Upper lobe of left lung (tissue), 4 donors: ENCODE measurements around the gene ANAPC13.

ENCODE experiments used
- POLR2A ChIP-seq, 4 donors: fragments of 450-650 bp; IDR thresholded peaks; one replicate each; pipeline ENCODE4 v1.5.1; 2016 to 2017; ENCODE audit warnings: antibody characterized with exemption in 4 of 4, mild to moderate bottlenecking in 2 of 4
- POLR2AphosphoS5 ChIP-seq, 2 donors: sonication (generic); formaldehyde crosslinking; IDR thresholded peaks; one replicate each; pipeline ENCODE4 v1.5.1; 2017; ENCODE audit warnings: antibody characterized with exemption in 2 of 2
- TF ChIP-seq, protein P1 (sequence below), 6 experiments: fragments of 450-650 bp in 4 of 6; fragments of 200-600 bp in 2 of 6; sonication (generic) in 2 of 6; IDR thresholded peaks; one replicate each; pipeline ENCODE4 v1.5.1; 2016 to 2019; ENCODE audit warnings: antibody characterized with exemption in 6 of 6

DNA sequence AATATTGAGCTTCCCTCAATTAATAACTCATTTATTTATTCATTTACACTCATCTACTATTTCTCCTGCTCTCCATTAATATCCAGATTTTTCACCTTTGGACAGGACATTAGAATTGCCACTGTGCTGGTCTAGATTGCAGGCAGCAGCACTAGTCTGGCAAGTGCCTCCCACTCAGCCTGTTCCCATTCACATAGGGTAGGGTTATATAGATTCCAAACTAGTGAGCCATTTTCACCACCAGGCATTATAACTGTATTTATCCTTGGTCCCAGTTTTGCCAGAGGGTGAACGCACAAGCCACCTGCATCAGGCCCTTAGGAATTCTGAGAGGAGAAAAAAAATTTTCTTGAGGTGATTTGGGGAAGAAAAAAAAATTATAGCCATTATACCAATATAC is 44.5 kb downstream of the ANAPC13 start:
- TF ChIP-seq POLR2A (IDR thresholded peaks at IDR 0.05) (no peak), POLR2AphosphoS5 (IDR thresholded peaks at IDR 0.05) (no peak)
- TF ChIP-seq, protein P1, sequence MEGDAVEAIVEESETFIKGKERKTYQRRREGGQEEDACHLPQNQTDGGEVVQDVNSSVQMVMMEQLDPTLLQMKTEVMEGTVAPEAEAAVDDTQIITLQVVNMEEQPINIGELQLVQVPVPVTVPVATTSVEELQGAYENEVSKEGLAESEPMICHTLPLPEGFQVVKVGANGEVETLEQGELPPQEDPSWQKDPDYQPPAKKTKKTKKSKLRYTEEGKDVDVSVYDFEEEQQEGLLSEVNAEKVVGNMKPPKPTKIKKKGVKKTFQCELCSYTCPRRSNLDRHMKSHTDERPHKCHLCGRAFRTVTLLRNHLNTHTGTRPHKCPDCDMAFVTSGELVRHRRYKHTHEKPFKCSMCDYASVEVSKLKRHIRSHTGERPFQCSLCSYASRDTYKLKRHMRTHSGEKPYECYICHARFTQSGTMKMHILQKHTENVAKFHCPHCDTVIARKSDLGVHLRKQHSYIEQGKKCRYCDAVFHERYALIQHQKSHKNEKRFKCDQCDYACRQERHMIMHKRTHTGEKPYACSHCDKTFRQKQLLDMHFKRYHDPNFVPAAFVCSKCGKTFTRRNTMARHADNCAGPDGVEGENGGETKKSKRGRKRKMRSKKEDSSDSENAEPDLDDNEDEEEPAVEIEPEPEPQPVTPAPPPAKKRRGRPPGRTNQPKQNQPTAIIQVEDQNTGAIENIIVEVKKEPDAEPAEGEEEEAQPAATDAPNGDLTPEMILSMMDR (IDR thresholded peaks at IDR 0.05): no peak
